Coronary artery (tissue), 2 donors: ENCODE data around the gene AQP10.

Experiments
- DNase-seq: peaks from one replicate; pipeline ENCODE4 v3.0.0-alpha.2; 2017; ENCODE audit warnings: low spot score
- H3K27ac ChIP-seq, 2 donors: fragments of 200-600 bp; sonication (generic); one replicate each; pipeline ENCODE4 v1.5.1; 2016 to 2019
- H3K4me3 ChIP-seq: fragments of 200-600 bp; sonication (generic); 2 replicates; pipeline ENCODE4 v1.5.1; 2016; ENCODE audit warnings: mild to moderate bottlenecking, moderate library complexity
- CTCF ChIP-seq: fragments of 200-600 bp; sonication (generic); IDR thresholded peaks from one replicate; pipeline ENCODE4 v1.5.1; 2019; ENCODE audit warnings: antibody characterized with exemption

Gene AQP10

GRCh38 chr1:154344977-154345837 lies 24.3 kb downstream of the AQP10 start:
- no peak overlapping the region for H3K27ac ChIP-seq
- TF ChIP-seq CTCF = peak; percentile 26
- no peak overlapping the region for H3K4me3 ChIP-seq
- no peak for DNase-seq

GRCh38 chr1:154346276-154346917 lies 25.5 kb downstream of the AQP10 start:
- no peak overlapping the region for H3K27ac ChIP-seq
- no peak overlapping the region for H3K4me3 ChIP-seq
- no peak for TF ChIP-seq CTCF
- DNase-seq = no peak

- H3K27ac ChIP-seq = peak overlapping the region in 1 of 2 donors; percentile 17
- no peak for TF ChIP-seq CTCF
- no peak for DNase-seq
- H3K4me3 ChIP-seq = no peak overlapping the region
These were observed 27.1 kb downstream of the AQP10 start for GRCh38 chr1:154347961-154348360.

- Histone ChIP-seq H3K4me3 (no peak overlapping the region), H3K27ac (peak overlapping the region in 1 of 2 donors; percentile 17)
- no peak for TF ChIP-seq CTCF
- no peak for DNase-seq
These were observed 27.7 kb downstream of the AQP10 start for GRCh38 chr1:154348429-154349076.

- DNase-seq = no peak
- Histone ChIP-seq H3K27ac (peak overlapping the region in 1 of 2 donors; percentile 17), H3K4me3 (no peak overlapping the region)
- TF ChIP-seq CTCF = no peak
These were observed 28.2 kb downstream of the AQP10 start for GRCh38 chr1:154349121-154349520.

- Histone ChIP-seq H3K4me3 (no peak overlapping the region), H3K27ac (peak overlapping the region in 1 of 2 donors; percentile 6)
- no peak for TF ChIP-seq CTCF
- DNase-seq = no peak
These were observed 29.5 kb downstream of the AQP10 start for GRCh38 chr1:154350383-154350782.
